NCI-H774 (cell line): ENCODE data around the gene SASH1.
A peak's percentile ranks its signal among the peaks of the same experiment; 100 is the strongest.

ENCODE experiments used
- DNase-seq: peaks from one replicate; lab custom pipeline; 2025; lab: John Stamatoyannopoulos, UW

Gene SASH1

DNA sequence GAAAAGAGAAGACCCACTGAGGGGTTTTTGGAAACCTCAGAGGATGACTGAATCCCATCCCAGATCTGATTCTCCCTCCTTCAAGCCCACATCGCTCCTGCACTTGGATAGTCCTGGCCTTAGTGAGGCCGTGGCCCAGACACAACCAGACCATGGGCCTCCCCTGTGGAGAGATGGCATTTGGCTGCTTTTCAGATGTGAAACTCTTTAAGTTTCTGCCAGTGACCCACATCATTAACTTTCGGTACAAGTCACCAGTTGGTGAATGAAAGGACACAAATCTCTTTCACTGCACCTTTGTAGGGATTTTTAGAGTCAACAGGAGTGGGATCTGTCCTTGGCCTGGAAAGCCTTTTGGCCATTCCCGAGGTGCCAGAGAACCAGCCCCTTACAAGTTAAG is 116.6 kb downstream of the SASH1 start:
- DNase-seq = no peak

DNA sequence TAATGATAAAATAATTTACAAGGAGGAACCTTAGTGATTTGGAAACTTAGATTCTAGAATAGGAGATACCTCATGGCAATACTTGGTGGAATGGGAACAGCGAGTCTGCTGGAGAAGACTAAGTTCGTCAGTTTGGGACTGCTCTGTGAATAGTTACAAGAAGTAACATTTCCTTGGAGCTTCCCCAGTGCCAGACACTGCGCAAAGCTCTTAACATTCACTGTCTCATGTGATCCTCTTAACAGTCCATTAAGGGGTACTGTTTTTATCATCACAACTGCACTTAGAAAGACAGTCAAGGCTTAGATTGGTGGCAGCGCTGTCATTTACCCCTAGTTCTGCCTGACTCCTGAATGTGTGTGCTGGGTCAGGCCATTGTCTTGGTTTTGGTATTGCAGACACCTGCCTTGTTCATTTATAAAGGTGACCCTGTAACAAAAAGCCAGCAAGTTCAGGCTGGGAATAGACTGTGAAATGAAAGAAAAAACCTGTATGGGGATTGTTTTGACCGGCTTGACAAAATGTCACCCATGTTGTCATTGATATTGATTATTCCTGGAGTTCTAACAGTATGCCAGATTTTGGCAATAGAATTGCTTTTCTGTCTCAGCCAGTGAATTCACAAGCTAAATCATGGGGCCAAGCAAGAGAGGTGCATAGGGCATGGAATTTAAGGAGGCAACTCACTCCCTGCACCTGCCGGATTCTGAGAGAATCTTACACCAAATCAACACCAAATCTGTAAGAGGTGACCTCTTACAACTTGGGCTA is 118.4 kb downstream of the SASH1 start:
- no peak for DNase-seq

DNA sequence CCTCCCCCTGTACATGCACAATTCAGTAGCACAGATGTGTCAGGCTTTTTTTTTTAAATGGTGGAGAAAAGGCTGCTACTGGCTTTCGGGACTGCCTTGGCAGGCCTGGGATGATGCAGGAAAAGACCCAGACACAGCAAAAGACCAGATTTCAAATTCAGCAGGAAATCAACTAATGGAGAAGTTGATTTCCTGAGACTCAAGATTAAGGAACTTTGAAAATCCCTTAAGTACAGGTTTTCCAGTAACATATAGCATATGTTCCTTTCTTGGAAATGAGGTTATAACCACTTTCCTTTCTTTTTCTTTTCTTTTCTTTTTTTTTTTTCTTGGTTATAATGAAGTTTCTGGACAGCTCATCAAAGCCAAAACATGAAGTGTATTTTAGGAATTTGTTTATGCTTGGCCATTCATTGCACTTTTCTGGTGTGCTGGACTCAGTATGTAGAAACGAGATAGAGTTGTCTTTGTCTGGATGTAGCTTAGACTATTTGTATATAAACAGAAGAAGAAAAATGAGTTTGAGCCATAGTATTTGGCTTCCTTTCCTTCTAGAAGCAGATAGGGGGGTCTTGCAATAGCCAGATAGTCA is 119.4 kb downstream of the SASH1 start:
- no peak for DNase-seq

DNA sequence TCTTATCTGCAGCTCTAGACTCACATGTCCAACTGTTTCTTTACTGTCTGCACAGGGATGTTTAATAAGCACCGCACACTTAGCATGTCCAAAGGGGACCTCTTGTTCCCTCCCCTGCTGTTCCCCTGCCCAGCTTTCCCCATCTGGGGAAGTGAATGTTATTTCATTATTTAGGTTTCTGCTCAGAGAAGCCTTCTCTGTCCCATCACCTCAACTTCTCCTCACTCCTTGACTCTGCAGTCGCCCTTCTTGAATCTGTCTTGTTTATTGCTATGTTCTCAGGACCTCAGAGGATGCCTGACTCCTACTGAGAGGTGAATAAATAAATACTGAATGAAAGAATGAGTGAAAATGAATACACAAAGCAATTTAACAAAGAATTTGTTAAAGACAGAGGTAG is 121.0 kb downstream of the SASH1 start:
- no peak for DNase-seq

DNA sequence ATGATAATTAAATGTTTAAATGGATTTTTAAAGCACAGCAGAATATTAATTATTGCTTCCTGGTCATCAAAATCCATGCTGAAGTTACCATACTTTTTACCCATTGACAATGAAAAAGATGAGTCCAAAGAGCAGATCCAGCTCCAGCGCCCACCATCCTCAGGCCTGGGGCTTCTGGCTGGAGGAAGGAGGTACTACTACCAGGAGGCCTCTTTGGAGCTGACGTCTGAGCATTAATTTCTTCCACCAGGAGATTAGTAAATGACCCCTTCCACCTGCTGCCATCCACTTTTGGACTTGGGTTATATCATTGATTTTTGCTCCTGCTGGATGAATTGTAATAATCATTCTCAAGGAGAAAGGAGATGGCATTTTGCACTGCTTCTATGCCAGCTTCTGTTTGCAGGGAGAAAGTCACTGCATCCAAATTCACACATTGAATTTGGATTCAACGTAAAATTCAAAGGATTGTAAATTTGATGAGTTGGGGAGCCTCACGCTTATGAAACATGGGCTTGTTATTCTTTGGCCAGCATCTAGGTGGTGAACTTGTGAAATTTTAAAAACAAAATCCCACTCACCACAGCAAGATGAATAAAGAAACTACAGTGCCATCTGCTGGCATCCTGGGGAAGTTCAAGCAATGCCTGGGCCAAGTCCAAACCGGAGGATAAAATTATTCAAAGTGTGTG is 121.8 kb downstream of the SASH1 start:
- peak; percentile 60 for DNase-seq

DNA sequence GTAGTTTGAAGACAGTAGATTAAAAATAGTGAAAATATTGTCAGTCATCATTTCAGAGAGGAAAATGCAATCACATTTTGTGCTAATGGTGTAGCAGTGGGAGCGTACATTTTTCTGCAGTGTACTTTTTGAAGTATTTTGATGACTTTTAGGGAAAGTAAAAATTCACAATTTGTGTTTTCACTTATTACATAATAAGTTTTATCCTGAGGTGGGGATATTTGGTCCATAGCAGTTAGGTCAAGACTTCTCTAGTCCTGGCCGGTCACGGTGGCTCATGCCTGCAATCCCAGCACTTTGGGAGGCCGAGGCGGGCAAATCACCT is 122.3 kb downstream of the SASH1 start:
- DNase-seq = no peak

DNA sequence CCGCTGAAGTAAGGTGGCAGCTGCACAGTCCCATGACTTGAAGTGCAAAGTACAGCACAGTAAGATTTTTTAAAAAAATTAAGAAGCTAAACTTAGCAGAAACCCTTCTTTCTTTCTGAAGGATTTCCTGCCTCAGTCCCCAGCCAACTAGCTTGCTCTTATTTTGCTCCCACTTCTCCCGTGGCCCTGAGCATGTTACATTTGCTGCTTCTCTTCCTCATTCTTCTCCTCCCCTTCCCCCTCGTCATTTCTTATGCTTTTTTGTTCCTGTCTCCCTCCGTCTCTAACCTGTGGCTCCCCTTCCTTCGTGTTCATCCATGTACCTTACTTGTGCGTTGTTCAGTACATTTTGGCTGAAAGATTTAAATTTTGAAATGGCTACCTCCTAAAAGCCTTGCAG is 123.0 kb downstream of the SASH1 start:
- DNase-seq = no peak

DNA sequence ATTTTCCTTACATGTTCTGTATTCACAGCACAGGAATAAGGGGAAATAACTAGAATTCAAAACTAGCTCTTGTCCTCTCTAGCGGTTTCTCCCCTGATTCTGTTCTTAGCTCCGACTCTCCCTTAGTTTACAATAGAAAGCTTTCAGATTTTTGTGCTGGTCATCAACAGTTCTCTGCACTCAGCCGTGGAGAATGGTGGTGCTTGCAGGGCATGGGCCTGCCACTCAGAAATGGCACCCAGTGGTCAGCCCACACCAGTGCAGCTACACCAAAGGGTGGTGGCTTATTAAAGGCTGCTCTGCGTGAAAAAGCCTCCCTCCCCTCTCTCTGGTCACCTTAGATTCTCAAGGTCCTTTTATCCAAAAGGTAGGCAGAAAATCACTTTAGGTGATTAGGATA is 123.5 kb downstream of the SASH1 start:
- DNase-seq = no peak

DNA sequence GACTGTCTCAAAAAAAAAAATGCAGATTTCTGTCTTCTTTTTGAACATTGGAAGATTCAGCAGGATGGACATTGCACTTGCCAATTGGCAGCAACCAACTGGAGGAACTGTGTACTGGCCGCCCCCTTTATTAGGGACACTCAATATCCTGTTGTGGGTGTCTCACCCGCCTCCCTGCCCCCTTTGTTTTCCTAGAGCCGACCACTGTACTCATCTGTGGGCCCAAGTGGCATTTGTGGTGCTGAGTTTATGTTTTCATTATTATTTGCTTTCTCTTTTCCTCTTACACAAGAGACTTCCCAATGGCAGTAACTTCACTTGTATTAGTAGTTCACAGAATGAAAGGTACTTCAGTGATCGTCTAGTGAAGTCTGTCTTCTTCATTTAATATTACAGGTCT is 125.3 kb downstream of the SASH1 start:
- DNase-seq = no peak

DNA sequence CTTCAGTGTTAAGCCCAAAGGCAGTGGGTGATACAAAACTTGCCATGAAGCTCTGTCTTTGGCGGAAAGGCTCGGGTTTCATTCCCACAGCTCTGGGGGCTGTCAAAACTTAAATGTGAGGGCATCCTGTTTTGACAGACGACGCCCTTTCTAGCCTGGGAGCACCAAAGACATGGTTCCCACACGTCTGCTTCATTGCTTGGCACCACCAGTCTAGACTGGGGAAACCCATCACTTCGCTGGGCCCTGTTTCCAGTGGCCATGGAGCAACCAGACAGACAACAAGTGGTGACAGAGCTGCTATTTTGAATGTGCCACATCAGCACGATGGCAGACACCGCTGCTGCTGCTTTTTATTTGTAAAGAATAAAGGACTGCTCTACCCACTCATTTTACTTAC is 127.5 kb downstream of the SASH1 start:
- no peak for DNase-seq

DNA sequence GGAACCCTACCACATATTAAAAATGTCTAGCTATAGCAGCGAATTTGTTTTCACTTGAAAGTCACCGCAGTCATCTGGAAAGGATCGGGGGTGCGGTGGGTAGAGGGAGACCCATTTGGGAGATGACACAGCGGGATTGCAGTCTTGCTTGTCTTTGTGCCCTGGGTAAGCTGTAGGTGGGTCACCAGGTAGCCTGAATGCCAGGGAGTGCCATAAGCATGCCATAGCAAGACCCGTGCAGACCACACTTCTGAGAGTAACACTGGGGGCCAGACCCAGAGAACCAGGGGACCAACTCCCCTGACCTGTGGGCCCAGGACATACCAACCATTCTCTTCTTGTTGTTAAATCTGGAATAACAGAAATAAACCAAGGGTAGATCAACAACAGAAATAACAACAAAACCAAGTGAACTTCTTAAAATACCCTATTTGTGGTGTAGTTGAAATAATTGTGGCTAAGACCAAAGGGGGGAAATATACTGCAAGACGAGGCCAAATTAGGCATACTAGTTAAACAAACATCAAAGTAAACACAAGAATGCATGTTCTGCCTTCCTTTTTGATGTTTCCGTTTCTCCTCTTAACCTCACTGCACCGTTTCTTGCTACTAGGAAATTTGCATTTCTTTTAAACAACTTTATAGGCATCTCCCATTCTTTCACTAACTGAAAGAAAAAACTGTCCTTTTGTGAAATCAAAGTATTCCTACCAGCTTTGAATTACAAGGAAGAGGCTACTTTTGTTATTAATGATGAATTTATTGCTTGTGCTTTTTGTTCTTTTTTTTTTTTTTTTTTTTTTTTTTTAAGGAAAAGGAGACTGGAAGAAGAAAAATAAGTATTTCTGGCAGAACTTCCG is 128.2 kb downstream of the SASH1 start:
- no peak for DNase-seq

DNA sequence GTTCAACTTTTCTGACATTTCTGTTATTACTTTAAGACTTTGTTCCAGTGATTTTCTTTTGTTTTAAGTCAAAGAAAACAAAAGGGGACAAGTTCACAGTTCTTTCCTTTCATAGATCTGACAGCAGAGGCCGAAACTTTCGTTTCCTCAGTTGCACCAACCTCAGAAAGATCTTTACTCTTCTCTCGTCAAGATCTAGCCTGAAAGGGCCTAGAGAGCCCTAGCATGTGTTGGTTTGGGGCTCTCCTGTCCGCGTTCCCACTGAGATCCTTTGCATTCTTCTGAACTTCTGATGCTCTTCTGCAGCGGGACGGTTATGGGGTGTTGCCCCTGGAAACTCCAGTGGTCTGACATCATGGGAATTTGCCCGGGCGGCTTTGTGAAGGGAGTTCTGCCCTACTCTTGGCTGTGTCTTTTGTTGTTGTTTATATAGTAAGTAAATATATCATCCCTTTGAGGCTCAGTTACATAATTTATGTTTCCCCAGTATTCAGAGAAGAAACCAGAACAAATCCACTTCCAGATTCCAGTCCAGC is 129.1 kb downstream of the SASH1 start:
- DNase-seq = no peak

DNA sequence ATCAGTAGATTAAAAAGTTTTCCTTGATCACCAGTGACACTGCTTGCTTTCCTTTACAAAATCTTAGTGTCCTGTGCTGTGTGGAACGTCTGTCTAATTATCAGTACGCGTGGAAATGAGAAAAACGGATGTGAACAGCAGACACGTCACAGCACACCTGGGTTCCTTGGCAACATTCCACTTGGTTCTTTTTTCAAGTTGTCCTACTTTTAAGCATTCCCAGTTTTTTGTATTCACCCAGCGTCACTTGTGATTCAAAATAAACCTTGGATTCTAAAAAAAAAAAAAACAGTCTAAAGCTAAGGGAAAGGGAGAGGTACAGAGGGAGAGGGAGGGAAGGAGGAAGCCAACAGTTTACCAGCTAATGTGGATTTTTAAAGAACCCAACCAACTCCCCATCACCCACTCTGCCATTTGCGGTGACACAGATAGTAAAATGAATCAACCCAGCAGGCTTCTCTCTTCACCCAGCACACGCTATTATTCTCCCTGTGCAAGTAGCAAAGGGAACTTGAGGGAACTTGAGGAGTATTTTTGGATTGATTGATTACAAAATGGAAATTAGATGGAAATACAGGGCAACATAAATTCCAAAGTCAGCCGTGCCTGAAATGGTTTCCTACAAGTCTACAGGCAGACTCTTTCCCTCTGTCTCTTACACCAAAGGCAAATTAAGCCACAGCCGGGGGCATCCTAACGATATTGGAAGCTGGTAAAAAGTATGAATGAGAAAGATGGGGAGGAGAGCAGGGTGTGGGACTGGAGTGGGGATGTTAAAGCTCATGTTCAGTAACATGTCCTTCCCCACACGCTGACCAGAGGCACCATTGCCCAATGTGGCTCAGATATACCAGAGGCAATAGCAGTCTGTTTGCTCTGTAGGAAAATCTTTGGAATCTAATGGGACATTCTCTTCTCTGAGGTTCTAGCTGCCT is 129.8 kb downstream of the SASH1 start:
- DNase-seq = no peak

DNA sequence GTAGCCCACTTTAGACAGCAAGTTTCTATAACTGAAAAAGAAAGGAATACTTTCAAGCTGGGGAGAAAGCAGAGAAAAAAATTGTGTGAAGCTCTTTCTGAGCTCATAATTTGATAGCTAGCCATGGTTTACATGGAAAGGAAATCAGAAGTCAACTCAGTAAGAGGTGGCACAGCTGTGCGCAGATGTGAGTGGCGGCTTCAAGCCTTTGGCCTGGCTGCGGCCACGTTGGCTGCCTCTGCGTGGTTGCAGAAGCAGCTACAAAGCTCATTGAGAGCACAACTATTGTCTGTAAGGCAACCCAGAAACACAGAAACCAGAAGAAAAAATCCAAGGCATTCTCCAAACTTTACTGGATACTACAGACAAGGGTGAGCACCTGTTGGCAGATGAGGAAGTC is 136.9 kb downstream of the SASH1 start:
- no peak for DNase-seq

DNA sequence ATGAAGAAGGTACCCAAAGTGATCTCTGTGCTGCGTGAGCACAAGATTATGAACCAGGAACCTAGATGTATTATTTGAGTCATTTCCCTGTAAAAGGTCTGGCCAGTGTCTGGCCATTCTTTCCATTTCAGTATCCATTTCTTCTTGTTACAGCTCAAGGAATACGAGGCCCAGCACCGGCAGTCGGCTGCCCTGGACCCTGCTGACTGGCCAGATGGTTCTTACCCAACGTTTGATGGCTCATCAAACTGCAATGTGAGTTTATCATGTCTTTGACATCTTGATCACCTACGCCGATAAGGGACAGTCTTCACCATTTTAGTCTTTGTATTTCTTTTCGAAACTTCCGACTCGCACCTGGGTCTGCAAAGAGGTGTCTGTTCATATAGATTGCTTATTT is 144.8 kb downstream of the SASH1 start:
- no peak for DNase-seq

DNA sequence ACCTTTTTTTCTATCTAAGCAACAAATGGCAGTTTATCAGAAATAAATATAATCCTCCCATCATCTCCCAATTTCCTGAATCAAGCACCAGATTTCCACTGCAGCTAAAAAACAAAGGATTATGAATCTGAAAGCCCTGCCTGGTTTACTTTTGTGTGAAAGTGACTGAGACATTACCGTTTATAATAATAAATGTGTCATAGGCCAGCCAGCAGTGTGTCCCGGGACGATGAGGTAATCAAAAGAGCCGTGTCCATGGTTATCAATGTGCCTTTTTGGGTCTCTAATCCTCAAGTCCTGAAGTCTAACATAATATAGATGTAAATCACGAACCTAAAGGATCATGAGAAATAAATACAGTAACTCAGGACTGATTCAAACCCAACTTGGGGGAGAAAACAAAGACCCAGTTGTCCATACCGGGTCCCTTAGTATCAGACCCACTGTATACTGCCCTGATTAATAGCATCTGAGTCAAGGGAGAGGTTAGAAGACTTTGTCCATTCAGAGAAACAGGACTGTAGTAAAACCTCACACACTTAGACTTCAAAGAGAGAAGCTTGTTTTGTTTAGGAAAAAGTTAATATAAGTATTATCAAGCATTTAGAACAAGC is 149.1 kb downstream of the SASH1 start:
- no peak for DNase-seq

DNA sequence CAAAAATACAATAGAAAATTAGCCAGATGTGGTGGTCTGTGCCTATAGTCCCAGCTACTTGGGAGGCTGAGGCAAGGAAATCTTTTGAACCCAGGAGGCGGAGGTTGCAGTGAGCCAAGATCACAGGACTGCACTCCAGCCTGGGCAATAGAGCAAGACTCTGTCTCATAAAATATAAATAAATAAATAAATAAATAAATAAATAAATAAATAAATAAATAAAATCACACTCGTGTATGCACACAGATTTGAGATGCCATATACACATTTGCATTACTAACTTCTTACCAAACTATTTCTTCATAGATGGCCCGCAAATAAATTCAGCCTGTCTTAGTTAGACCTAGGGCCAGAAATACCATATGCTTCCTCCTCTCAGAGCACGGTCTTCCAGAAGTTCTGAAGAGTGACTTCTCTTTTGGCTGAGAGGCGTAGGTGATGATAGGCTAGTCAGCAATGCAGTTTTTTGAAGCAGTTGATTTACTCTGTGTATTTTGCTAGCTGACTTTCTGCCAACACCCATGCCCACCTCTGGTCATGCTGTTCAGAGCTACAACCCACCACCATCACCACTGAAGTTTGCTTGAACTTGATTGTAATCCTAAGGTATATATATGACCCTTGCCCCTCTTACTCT is 150.1 kb downstream of the SASH1 start:
- no peak for DNase-seq

DNA sequence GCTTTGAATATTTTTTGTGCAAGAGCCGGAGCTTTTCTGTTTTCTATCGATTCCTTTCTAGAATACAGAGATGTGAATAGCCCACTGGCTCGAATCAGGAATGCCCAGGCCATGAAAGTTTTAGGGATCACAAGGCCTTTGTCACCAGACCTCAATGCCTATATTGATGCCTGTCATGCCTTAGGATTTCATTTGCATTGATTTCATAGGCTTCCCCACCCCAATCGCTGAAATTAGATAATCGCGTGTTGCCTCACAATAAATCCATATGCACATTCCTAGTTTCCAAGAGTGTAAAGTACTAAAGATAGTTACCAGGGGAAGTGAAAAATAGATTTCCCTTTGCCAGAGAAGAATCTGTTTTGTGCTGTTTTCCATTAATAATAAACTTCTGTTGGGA is 150.8 kb downstream of the SASH1 start:
- no peak for DNase-seq

DNA sequence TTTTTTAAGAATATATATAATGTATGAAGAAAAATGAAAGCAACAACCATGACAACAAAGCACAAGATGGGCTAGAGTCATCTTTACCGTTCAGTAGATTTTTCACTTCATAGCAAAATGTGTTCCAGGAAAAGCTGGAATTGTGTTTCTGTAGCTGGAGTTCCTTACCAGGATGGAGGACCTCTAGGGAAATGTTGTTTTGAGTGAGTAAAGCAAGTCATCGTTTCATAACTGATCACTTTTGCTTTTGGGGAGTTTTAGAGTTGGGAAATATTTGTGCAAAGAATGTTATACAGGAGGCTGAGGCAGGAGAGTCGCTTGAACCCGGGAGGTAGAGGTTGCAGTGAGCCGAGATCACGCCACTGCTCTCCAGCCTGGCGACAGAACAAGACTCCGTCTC is 151.6 kb downstream of the SASH1 start:
- no peak for DNase-seq

DNA sequence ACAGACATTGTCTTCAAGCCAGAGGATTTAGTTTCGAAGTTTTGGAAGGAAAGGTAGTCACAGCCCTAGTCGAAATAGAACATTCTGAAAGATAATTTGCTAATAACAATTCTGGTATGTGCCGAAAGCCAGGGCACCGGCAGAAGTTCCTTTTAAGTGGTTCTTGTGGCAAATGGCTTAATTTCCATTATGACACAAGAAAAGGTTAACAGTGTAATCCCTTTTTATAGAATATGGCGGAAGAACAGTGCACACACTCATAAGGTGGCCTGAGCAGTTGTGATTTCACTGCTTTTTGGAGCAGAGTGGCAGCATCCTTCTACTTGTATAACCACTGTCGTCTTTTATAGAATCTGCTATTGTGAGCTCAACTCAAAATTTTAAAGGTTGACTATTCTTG is 152.4 kb downstream of the SASH1 start:
- no peak for DNase-seq
